Tibial nerve (tissue), 4 donors: ENCODE results near the gene DND1. TPM values are rescaled to one million over a fixed set of nuclear protein-coding genes. Genes with fewer than 3 reads are reported as not detected.

Source experiments
- DNase-seq, 2 donors: peaks; one replicate each; pipeline ENCODE4 v3.0.0-alpha.2; 2019; ENCODE audit warnings: low spot score in 2 of 2
- H3K27ac ChIP-seq, 4 donors: fragments of 200-600 bp; sonication (generic) in 3 of 4; one replicate each; pipeline ENCODE4 v1.5.1; 2017 to 2019; ENCODE audit warnings: mild to moderate bottlenecking in 1 of 4
- H3K27me3 ChIP-seq, 2 donors: fragments of 200-600 bp; sonication (generic) in 1 of 2; one replicate each; pipeline versions ENCODE4 v1.5.1 to v1.6.0; 2017 to 2019
- H3K36me3 ChIP-seq, 3 donors: fragments of 200-600 bp; sonication (generic); one replicate each; pipeline ENCODE4 v1.5.1; 2018 to 2019
- H3K4me1 ChIP-seq, 4 donors: fragments of 200-600 bp; sonication (generic) in 3 of 4; one replicate each; pipeline ENCODE4 v1.5.1; 2017 to 2019
- H3K4me3 ChIP-seq, 4 donors: fragments of 200-600 bp; sonication (generic) in 3 of 4; one replicate each; pipeline ENCODE4 v1.5.1; 2017 to 2019; ENCODE audit warnings: mild to moderate bottlenecking in 1 of 4, moderate library complexity in 1 of 4
- H3K9me3 ChIP-seq, 4 donors: fragments of 200-600 bp; sonication (generic) in 3 of 4; one replicate each; pipeline ENCODE4 v1.5.1; 2017 to 2019
- EP300 ChIP-seq, 2 donors: sonication (generic); formaldehyde crosslinking; IDR thresholded peaks; one replicate each; pipeline ENCODE4 v1.6.1; 2017; ENCODE audit warnings: antibody characterized with exemption in 2 of 2, mild to moderate bottlenecking in 1 of 2
- POLR2A ChIP-seq, 2 donors: fragments of 450-650 bp; IDR thresholded peaks; one replicate each; pipeline ENCODE4 v1.6.1; 2017; ENCODE audit warnings: antibody characterized with exemption in 2 of 2, mild to moderate bottlenecking in 2 of 2, moderate library complexity in 2 of 2
- WGBS, 2 donors: methylation state at CpG; one replicate each; pipeline ENCODE4 v1.1.5; 2018; 5-methylcytosine and 5-hydroxymethylcytosine counted together
- total RNA-seq, 4 donors: library from RNA; depleted of rRNA; stranded (reverse); fragments of >200 nt; gene quantifications; one replicate each; pipeline ENCODE4 v1.1.0, GENCODE V29; 2016
- TF ChIP-seq, protein P1 (sequence below), 5 experiments: fragments of 200-600 bp in 3 of 5; fragments of 450-650 bp in 2 of 5; sonication (generic) in 3 of 5; IDR thresholded peaks; one replicate each; pipeline ENCODE4 v1.5.1; 2016 to 2019; ENCODE audit warnings: antibody characterized with exemption in 5 of 5, mild to moderate bottlenecking in 3 of 5, moderate library complexity in 2 of 5

The DND1 gene
- total RNA-seq, 4 donors from 2014 or later = 1.3 to 6.1 (median 2.0) TPM

- WGBS, 2 donors = 96% methylated on average over 7 of the region's 7 CpGs
- H3K27me3 ChIP-seq = no peaks in the 10 kb centered on the region
- no peak for DNase-seq
- no peaks in the 10 kb centered on the region for H3K9me3 ChIP-seq
- no peak overlapping the region for H3K27ac ChIP-seq
- no peaks in the 10 kb centered on the region for H3K4me1 ChIP-seq
- H3K36me3 ChIP-seq = peaks cover 3 to 99% (median 7%) of the 10 kb centered on the region in 3 donors
- TF ChIP-seq POLR2A (IDR thresholded peaks at IDR 0.05) (no peak), EP300 (IDR thresholded peaks at IDR 0.05) (no peak)
- TF ChIP-seq, protein P1, sequence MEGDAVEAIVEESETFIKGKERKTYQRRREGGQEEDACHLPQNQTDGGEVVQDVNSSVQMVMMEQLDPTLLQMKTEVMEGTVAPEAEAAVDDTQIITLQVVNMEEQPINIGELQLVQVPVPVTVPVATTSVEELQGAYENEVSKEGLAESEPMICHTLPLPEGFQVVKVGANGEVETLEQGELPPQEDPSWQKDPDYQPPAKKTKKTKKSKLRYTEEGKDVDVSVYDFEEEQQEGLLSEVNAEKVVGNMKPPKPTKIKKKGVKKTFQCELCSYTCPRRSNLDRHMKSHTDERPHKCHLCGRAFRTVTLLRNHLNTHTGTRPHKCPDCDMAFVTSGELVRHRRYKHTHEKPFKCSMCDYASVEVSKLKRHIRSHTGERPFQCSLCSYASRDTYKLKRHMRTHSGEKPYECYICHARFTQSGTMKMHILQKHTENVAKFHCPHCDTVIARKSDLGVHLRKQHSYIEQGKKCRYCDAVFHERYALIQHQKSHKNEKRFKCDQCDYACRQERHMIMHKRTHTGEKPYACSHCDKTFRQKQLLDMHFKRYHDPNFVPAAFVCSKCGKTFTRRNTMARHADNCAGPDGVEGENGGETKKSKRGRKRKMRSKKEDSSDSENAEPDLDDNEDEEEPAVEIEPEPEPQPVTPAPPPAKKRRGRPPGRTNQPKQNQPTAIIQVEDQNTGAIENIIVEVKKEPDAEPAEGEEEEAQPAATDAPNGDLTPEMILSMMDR (IDR thresholded peaks at IDR 0.05) = no peak
- H3K4me3 ChIP-seq = no peak overlapping the region
These were observed 5.6 kb upstream of the DND1 start for GRCh38 chr5:140678993-140679392.

- DNase-seq = no peak
- H3K9me3 ChIP-seq = no peaks in the 10 kb centered on the region
- H3K27me3 ChIP-seq = no peaks in the 10 kb centered on the region
- WGBS, 2 donors = 91 to 100% methylated on average over 2 to 3 of the region's 3 CpGs
- no peak overlapping the region for H3K27ac ChIP-seq
- TF ChIP-seq EP300 (IDR thresholded peaks at IDR 0.05) = no peak
- TF ChIP-seq POLR2A (IDR thresholded peaks at IDR 0.05) = no peak
- TF ChIP-seq, protein P1 (IDR thresholded peaks at IDR 0.05) = no peak
- H3K36me3 ChIP-seq = peaks cover 3 to 99% (median 7%) of the 10 kb centered on the region in 3 donors
- H3K4me1 ChIP-seq = no peaks in the 10 kb centered on the region
- H3K4me3 ChIP-seq = no peak overlapping the region
These were observed 4.6 kb upstream of the DND1 start for GRCh38 chr5:140677947-140678346.

- TF ChIP-seq, protein P1 (IDR thresholded peaks at IDR 0.05) = no peak
- no peak for TF ChIP-seq EP300 (IDR thresholded peaks at IDR 0.05)
- no peak for TF ChIP-seq POLR2A (IDR thresholded peaks at IDR 0.05)
- no peak overlapping the region for H3K27ac ChIP-seq
- no peaks in the 10 kb centered on the region for H3K9me3 ChIP-seq
- H3K4me1 ChIP-seq = no peaks in the 10 kb centered on the region
- H3K36me3 ChIP-seq = peaks cover 2 to 99% (median 7%) of the 10 kb centered on the region in 3 donors
- WGBS, 2 donors = 83 to 96% methylated on average over 4 of the region's 4 CpGs
- no peak for DNase-seq
- no peaks in the 10 kb centered on the region for H3K27me3 ChIP-seq
- no peak overlapping the region for H3K4me3 ChIP-seq
These were observed 1.3 kb upstream of the DND1 start for GRCh38 chr5:140674629-140675028.

DNA sequence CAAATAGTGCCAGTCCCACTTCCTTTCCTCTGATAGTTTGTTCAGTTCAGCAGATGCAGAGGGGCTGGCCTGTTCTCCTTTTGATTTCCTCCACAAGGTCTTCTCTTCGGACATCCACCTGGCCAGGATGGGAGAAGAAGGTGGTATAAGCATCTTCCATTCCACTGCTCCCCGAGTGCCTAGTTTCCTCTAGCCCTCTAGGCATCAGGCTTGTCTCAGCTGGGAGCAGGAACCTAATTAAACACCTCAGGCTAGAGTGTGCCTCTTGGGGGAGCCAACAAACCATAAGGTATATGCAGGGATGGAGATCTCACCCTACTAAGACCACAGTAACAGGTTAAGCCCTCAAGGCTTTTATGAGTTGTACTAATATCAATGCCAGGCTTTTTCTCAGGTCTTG, 835 bp upstream of the DND1 start:
- Histone ChIP-seq H3K4me1 (no peaks in the 10 kb centered on the region), H3K4me3 (no peak overlapping the region), H3K36me3 (peaks cover 6 to 99% (median 7%) of the 10 kb centered on the region in 3 donors), H3K27ac (no peak overlapping the region), H3K9me3 (no peaks in the 10 kb centered on the region), H3K27me3 (no peaks in the 10 kb centered on the region)
- TF ChIP-seq POLR2A (IDR thresholded peaks at IDR 0.05) (no peak), EP300 (IDR thresholded peaks at IDR 0.05) (no peak)
- TF ChIP-seq, protein P1 (IDR thresholded peaks at IDR 0.05) = no peak
- DNase-seq = no peak
- WGBS, 2 donors = 87 to 93% methylated on average over 2 of the region's 2 CpGs

GRCh38 chr5:140672455-140673186, 755 bp downstream of the DND1 start:
- Histone ChIP-seq H3K27ac (no peak overlapping the region), H3K4me3 (no peak overlapping the region), H3K9me3 (no peaks in the 10 kb centered on the region), H3K27me3 (no peaks in the 10 kb centered on the region), H3K36me3 (peaks cover 7 to 99% (median 17%) of the 10 kb centered on the region in 3 donors), H3K4me1 (no peaks in the 10 kb centered on the region)
- DNase-seq = no peak
- TF ChIP-seq, protein P1 (IDR thresholded peaks at IDR 0.05) = no peak
- TF ChIP-seq EP300 (IDR thresholded peaks at IDR 0.05) (no peak), POLR2A (IDR thresholded peaks at IDR 0.05) (no peak)
- whole genome bisulfite sequencing, 2 donors = 42 to 65% methylated on average over 28 to 38 of the region's 70 CpGs
